HFF-Myc (cell line): ENCODE results near the gene COX14.

ENCODE experiments used
- DNase-seq: peaks from one replicate; pipeline ENCODE4 v3.0.0-alpha.2; 2011; ENCODE audit warnings: low read depth; ENCODE audit errors: extremely low read depth
- H3K4me3 ChIP-seq: replicated peaks from 2 replicates; pipeline ENCODE4 v1.5.1; 2011; ENCODE audit warnings: low read depth, mild to moderate bottlenecking, control low read depth, low read length
- TF ChIP-seq, protein P1 (sequence below): IDR thresholded peaks from 2 replicates; pipeline ENCODE4 v1.5.1; 2012; ENCODE audit warnings: mild to moderate bottlenecking, low read depth, low read length, control low read depth; ENCODE audit errors: missing control alignments

COX14 gene

GRCh38 chr12:50107416-50108268 lies 4.4 kb upstream of the COX14 start:
- no peak for DNase-seq
- no peak overlapping the region for H3K4me3 ChIP-seq
- TF ChIP-seq, protein P1, sequence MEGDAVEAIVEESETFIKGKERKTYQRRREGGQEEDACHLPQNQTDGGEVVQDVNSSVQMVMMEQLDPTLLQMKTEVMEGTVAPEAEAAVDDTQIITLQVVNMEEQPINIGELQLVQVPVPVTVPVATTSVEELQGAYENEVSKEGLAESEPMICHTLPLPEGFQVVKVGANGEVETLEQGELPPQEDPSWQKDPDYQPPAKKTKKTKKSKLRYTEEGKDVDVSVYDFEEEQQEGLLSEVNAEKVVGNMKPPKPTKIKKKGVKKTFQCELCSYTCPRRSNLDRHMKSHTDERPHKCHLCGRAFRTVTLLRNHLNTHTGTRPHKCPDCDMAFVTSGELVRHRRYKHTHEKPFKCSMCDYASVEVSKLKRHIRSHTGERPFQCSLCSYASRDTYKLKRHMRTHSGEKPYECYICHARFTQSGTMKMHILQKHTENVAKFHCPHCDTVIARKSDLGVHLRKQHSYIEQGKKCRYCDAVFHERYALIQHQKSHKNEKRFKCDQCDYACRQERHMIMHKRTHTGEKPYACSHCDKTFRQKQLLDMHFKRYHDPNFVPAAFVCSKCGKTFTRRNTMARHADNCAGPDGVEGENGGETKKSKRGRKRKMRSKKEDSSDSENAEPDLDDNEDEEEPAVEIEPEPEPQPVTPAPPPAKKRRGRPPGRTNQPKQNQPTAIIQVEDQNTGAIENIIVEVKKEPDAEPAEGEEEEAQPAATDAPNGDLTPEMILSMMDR, result no peak

GRCh38 chr12:50109319-50109718 lies 2.7 kb upstream of the COX14 start:
- DNase-seq, result no peak
- TF ChIP-seq, protein P1, result no peak
- H3K4me3 ChIP-seq, result no peak overlapping the region

GRCh38 chr12:50110127-50110761 lies 1.8 kb upstream of the COX14 start:
- peak; percentile 24 for DNase-seq
- TF ChIP-seq, protein P1, result no peak
- no peak overlapping the region for H3K4me3 ChIP-seq

DNA sequence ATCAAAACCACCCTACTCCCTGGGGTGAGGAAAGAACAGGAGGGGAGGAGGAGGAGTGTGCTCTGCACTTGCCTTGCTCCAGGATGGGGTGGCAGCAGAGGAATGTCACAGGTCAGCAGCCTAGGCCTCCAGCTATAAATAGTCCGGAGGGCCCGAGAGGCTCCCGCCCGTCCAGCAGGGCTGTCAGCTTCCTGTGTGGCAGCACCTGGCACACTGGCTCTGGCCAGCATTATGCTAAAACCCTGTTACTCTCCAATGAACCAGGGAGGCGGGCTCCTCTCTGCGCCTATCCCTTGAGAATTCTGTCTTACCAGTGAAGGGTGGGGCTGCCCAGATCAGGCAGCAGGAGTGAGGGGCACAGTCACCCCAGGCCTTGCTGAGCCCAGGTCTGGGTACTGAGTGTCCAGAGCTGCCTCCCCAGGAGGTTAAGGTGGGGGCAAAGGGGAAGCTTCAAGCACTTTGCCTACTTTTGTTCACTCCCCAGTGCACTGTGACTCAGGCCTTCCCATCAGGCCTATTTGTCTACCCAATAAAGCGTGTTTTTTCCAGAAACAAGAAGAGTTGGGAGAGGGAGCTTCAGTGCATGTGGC lies 1.2 kb upstream of the COX14 start:
- no peak overlapping the region for H3K4me3 ChIP-seq
- TF ChIP-seq, protein P1, result no peak
- no peak for DNase-seq

GRCh38 chr12:50111395-50111692 lies 692 bp upstream of the COX14 start:
- no peak for DNase-seq
- TF ChIP-seq, protein P1, result no peak
- peak overlapping the region; percentile 94 for H3K4me3 ChIP-seq

DNA sequence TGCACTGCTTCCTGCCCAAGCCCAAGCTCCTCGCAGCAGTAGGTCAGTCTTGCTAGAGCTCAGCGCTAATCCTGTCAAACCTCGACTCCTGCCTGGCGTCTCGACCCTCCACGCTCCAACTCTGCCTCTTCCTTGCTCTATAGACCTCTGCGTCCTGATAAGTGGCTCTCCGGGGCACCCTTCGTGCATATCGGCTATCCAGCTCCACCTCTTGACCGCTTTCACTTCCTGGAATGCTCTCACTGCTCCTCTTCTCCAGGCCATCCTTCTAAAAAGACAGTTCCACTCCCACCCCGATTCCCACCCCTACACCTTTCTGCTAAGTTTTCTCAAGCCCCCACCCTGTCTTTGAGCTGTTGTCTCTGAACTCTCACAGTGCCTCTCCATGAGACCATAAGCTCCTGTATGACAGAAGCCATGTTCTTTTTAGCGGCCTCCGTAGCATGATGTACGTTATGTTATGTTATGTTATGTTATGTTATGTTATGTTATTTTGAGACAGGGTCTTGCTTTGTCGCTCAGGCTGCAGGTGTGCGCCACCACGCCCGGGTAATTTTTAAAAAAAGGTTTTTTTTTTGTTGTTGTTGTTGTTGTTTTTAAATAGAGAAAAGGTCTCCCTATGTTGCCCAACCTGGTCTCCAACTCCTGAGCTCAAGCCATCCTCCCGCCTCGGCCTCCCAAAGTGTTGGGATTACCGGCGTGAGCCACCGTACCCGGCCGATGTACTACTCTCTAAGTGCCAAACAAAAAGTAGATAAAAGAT lies 601 bp downstream of the COX14 start:
- TF ChIP-seq, protein P1, result no peak
- DNase-seq, result peak; percentile 15
- peak overlapping the region; percentile 94 for H3K4me3 ChIP-seq
